BJ (cell line): ENCODE results near the gene ALX4. TPM values are rescaled to one million over a fixed set of nuclear protein-coding genes. Genes with fewer than 3 reads are reported as not detected.

Experiments
- CTCF ChIA-PET: fragments of 350-600 bp; formaldehyde crosslinking; extraction: SDS; loops from one replicate; lab custom pipeline; 2021; ENCODE audit warnings: antibody characterized with exemption, inconsistent platforms; lab: Yijun Ruan, JAX
- POLR2A ChIA-PET: fragments of 300-600 bp; sonication (Branson Sonifier 250); formaldehyde crosslinking; extraction: SDS; loops from one replicate; lab custom pipeline; 2021; ENCODE audit warnings: antibody characterized with exemption; lab: Charles Lee
- DNase-seq: peaks from one replicate; pipeline ENCODE4 v3.0.0-alpha.2; 2011; ENCODE audit warnings: low read depth
- H3K27me3 ChIP-seq: 2 replicates; pipeline ENCODE4 v1.6.0; 2011; ENCODE audit warnings: low read length; ENCODE audit not compliant: control insufficient read depth, insufficient read depth
- H3K36me3 ChIP-seq: 2 replicates; pipeline ENCODE4 v1.5.1; 2011; ENCODE audit warnings: low read length; ENCODE audit not compliant: control insufficient read depth, insufficient read depth
- H3K4me3 ChIP-seq: 2 replicates; pipeline ENCODE4 v1.5.1; 2011; ENCODE audit warnings: low read depth, mild to moderate bottlenecking, control low read depth, low read length
- CTCF ChIP-seq: IDR thresholded peaks from 2 replicates; pipeline ENCODE4 v1.5.1; 2011; ENCODE audit warnings: low read depth, mild to moderate bottlenecking, control low read depth, inconsistent platforms, low read length, moderate library complexity; ENCODE audit not compliant: insufficient read depth
- polyA plus RNA-seq: library from polyadenylated mRNA; depleted of rRNA; stranded (reverse); fragments of >200 nt; gene quantifications from 2 replicates; pipeline ENCODE4 v1.2.3, GENCODE V29; 2011

The ALX4 gene
- polyA plus RNA-seq, 1 experiment = 2.2 TPM

DNA sequence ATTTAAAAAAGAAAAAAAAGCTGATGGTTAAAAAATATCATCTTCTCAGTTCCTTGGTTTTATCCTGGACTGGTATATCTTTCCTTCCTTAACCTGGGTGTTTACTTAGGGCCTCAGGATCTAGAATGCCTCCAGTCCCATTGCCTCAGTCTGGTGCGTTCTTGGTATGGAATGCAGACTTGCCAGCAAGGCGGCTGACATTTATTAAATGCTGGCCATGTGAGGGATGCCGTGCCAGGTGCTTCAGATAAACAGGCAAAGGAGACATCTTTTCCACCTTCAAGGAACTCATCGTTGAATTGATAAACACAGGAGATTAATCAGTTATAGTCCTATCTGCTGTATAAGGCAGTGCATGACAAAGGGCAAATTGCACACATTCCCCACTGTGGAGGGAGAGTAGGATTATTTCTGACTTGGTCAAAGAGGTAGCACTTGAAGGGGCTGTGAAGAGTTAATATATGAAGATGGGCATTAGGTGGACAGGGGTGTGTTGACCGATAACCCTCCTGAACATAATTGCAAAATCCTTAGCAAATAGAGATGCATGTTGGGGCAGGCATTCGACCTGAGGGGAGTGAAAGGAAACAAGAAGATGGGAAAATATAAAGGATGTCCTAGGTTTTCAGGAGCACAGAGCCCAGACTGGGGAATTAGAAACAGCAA lies 54.4 kb downstream of the ALX4 start:
- H3K27me3 ChIP-seq = no peaks in the 10 kb centered on the region
- CTCF ChIA-PET = no interaction called here
- POLR2A ChIA-PET = no interaction called here
- DNase-seq = no peak
- no peak for TF ChIP-seq CTCF
- H3K4me3 ChIP-seq = no peak overlapping the region
- H3K36me3 ChIP-seq = no peaks in the 10 kb centered on the region

GRCh38 chr11:44252999-44253602 lies 56.8 kb downstream of the ALX4 start:
- Histone ChIP-seq H3K36me3 (no peaks in the 10 kb centered on the region; the same call in 1 of the 2 replicates), H3K27me3 (no peaks in the 10 kb centered on the region), H3K4me3 (no peak overlapping the region)
- CTCF ChIA-PET = interaction anchor here (1.1 to 1.6 kb wide), 2 partner anchors 8 to 33 kb away, joined by 3 to 4 read pairs; no protein-coding TSS in a partner anchor
- POLR2A ChIA-PET = no interaction called here
- DNase-seq = no peak
- TF ChIP-seq CTCF = no peak

- H3K27me3 ChIP-seq = no peaks in the 10 kb centered on the region
- DNase-seq = no peak
- ChIA-PET POLR2A (no interaction called here), CTCF (interaction anchor here (1.0 to 1.5 kb wide), 3 partner anchors 8 to 117 kb away, joined by 3 to 5 read pairs (median 4); no protein-coding TSS in a partner anchor)
- no peak for TF ChIP-seq CTCF
- no peaks in the 10 kb centered on the region; the same call in 1 of the 2 replicates for H3K36me3 ChIP-seq
- H3K4me3 ChIP-seq = no peak overlapping the region
Measured at GRCh38 chr11:44250421-44250820, 59.5 kb downstream of the ALX4 start.

DNA sequence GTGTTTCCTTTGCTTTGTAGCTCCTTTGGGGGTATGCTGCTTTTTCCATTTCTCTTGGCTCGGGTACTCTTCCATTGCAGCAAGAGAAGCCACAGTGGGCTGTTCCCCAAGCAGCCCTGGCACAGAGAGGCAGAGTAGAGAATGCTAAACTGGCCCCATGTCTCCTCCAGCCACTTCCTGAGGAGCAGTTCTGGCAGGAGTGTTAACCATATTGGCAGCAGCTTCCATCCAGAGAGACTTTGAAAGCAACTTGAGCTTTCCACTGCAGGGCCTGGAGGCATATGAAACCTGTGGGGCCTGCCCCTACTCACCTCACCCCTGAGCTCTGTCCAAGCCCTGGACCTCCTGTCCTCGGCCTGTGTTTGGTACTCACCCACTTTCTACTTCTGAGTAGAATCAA lies 61.8 kb downstream of the ALX4 start:
- POLR2A ChIA-PET = no interaction called here
- CTCF ChIA-PET = interaction anchor here (0.6 to 2.8 kb wide), 6 partner anchors 10 to 114 kb away, joined by 3 to 14 read pairs (median 5); no protein-coding TSS in a partner anchor
- no peak for TF ChIP-seq CTCF
- H3K36me3 ChIP-seq = no peaks in the 10 kb centered on the region; the same call in 1 of the 2 replicates
- H3K27me3 ChIP-seq = no peaks in the 10 kb centered on the region
- DNase-seq = no peak
- no peak overlapping the region for H3K4me3 ChIP-seq

DNA sequence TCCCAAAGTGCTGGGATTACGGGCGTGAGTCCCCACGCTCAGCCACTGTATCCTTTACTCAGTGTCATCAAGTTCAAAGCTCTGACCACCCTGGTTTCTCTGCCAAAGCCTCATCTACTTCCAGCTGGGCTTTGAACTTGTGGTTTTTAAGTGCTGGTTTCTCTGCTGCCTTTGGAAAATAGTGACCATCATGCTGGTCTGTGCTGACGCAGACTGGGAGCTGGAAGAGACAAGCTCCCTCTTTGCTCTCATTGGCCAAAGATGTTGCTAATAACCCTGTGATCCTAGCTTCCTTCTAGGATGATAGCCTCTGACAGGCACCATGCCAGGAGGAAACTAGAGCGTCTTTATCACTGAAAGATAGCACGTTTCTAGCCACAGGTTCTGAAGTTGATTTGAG lies 62.4 kb downstream of the ALX4 start:
- ChIA-PET CTCF (interaction anchor here (0.6 to 2.8 kb wide), 7 partner anchors 11 to 114 kb away, joined by 3 to 14 read pairs (median 5); no protein-coding TSS in a partner anchor), POLR2A (no interaction called here)
- Histone ChIP-seq H3K27me3 (no peaks in the 10 kb centered on the region), H3K36me3 (no peaks in the 10 kb centered on the region; the same call in 1 of the 2 replicates), H3K4me3 (no peak overlapping the region)
- no peak for TF ChIP-seq CTCF
- DNase-seq = no peak
